Measurements from ENCODE around the gene MAT2A.

GRCh38 chr2:85501248-85501647, 37.7 kb upstream of the MAT2A start:
- TF ChIP-seq CTCF (conservative IDR thresholded peaks at IDR 0.05) (no peak), ZFX (IDR thresholded peaks at IDR 0.05) (no peak)

All from C4-2B (cell line).